ENCODE data around the gene SDS.

GRCh38 chr12:113452458-113452857 lies 48.8 kb upstream of the SDS start:
- TF ChIP-seq, protein P1, sequence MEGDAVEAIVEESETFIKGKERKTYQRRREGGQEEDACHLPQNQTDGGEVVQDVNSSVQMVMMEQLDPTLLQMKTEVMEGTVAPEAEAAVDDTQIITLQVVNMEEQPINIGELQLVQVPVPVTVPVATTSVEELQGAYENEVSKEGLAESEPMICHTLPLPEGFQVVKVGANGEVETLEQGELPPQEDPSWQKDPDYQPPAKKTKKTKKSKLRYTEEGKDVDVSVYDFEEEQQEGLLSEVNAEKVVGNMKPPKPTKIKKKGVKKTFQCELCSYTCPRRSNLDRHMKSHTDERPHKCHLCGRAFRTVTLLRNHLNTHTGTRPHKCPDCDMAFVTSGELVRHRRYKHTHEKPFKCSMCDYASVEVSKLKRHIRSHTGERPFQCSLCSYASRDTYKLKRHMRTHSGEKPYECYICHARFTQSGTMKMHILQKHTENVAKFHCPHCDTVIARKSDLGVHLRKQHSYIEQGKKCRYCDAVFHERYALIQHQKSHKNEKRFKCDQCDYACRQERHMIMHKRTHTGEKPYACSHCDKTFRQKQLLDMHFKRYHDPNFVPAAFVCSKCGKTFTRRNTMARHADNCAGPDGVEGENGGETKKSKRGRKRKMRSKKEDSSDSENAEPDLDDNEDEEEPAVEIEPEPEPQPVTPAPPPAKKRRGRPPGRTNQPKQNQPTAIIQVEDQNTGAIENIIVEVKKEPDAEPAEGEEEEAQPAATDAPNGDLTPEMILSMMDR (conservative IDR thresholded peaks at IDR 0.05 in 1 of 2, IDR thresholded peaks at IDR 0.05 in 1 of 2; ENCODE audit: extremely low read depth in 1 of 2, insufficient read depth in 1 of 2, low read depth in 1 of 2, low read length in 2 of 2) = no peak
- no peak for TF ChIP-seq EZH2 (IDR thresholded peaks at IDR 0.05; ENCODE audit: borderline replicate concordance, low read length)
